Transverse colon (tissue), 3 donors: ENCODE data around the gene PCNT.

Experiments used
- CTCF ChIP-seq, 5 experiments: fragments of 200-600 bp in 3 of 5; fragments of 450-650 bp in 2 of 5; sonication (generic) in 3 of 5; IDR thresholded peaks; 1 replicate in 2 of 5; 2 replicates in 3 of 5; pipeline ENCODE4 v1.5.1; 2016 to 2017; ENCODE audit warnings: antibody characterized with exemption in 5 of 5, inconsistent platforms in 3 of 5, mild to moderate bottlenecking in 2 of 5, moderate library complexity in 1 of 5
- EP300 ChIP-seq: sonication (generic); formaldehyde crosslinking; IDR thresholded peaks from one replicate; pipeline ENCODE4 v1.6.1; 2017; ENCODE audit warnings: antibody characterized with exemption, low read depth
- POLR2A ChIP-seq: fragments of 450-650 bp; IDR thresholded peaks from one replicate; pipeline ENCODE4 v1.6.1; 2016; ENCODE audit warnings: antibody characterized with exemption, mild to moderate bottlenecking, moderate library complexity

DNA sequence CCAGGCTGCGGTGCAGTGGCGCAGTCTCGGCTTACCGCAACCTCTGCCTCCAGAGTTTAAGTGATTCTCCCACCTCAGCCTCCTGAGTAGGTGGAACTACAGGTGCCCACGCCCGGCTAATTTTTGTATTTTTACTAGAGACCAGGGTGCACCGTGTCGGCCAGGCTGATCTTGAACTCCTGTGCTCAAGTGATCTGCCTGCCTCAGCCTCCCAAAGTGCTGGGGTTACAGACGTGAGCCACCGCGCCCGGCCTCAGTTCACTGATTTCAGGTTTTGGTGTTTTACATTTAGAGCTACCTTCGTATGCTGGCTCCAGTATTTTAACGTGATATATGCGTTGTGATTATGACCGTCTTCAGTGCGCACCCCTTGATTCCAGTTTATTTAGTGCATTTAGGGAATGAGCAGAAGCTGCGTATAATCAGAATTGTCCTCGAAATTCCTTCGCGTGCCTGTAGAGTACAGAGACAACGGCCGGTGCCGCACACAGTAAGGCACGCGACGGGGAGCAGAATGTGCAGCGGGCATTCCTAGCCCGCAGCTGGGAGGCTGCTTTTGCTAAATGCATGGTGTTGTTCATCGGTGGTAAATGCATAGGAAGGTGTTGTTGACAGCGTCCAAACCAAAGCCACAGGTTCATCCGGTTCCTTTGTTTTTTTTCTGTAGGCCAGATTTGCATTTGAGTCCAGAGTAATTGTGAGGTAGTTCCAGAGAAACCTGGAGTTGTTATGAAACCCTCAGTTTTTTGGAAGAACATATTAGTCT, 85.9 kb downstream of the PCNT start:
- no peak for TF ChIP-seq POLR2A
- TF ChIP-seq EP300, result no peak
- TF ChIP-seq CTCF (IDR thresholded peaks at IDR 0.05), result no peak
